Measurements from ENCODE around the gene HSPA1L.

DNA sequence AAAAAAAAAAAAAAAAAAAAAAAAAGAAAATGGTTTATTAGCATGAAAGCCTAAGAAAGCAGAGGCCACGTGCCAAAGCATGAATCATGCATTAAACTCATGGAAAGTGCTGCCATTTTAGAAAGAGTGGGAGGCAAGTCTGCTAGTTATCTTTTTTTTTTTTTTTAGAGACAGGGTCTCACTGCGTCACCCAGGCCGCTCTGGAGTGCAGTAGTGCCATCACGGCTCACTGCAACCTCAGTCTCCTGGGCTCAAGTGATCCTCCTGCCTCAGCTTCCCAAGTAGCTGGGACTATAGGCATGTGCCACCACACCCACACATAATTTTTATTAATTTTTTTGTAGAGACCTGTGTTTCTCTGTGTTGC lies 43.1 kb downstream of the HSPA1L start:
- TF ChIP-seq, protein P1, sequence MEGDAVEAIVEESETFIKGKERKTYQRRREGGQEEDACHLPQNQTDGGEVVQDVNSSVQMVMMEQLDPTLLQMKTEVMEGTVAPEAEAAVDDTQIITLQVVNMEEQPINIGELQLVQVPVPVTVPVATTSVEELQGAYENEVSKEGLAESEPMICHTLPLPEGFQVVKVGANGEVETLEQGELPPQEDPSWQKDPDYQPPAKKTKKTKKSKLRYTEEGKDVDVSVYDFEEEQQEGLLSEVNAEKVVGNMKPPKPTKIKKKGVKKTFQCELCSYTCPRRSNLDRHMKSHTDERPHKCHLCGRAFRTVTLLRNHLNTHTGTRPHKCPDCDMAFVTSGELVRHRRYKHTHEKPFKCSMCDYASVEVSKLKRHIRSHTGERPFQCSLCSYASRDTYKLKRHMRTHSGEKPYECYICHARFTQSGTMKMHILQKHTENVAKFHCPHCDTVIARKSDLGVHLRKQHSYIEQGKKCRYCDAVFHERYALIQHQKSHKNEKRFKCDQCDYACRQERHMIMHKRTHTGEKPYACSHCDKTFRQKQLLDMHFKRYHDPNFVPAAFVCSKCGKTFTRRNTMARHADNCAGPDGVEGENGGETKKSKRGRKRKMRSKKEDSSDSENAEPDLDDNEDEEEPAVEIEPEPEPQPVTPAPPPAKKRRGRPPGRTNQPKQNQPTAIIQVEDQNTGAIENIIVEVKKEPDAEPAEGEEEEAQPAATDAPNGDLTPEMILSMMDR (IDR thresholded peaks at IDR 0.05), result no peak
- TF ChIP-seq ZFX (IDR thresholded peaks at IDR 0.05; ENCODE audit: borderline replicate concordance), result no peak

Data from 22Rv1 (cell line).